GM21619 (cell line): ENCODE measurements around the gene DCP2.

Experiments
- ATAC-seq: cut with Tn5 transposase; IDR thresholded peaks from one replicate; pipeline ENCODE4 v1.9.1; 2021; ENCODE audit not compliant: unreplicated experiment

DCP2 gene

DNA sequence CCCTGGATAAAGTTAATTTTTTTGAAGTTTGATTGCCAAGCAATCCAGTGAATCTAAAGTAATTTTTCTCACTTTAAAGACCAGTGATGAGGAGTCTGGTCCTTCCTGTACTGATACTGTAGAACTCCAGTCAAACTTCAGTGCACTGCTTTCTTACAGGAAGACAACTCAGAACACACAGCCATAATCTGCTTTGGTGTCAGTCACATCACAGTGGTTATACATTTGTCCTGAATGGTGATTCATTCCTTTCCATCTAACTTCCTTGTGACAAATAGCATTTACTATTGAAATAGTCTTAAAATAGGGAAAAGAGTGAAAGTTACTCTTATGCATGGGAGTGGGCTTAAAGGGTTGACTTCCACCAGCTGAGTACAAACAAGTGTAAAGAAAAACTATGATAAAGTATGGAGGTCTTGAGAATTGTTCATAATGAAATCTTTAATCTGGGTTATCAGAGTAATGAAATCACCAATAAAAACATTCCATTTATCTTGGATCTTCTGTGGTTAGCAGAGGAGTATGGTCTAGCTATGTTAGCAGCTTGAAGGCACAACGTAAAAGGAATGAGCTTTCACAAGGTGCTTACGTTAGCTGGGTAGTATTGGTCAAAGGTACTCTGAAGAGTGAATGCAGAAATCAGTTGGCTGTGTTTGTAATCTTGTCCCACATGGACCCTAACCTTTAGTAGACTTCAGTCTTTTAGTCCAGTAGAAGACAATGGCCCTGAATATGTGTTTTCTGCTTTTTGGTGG is 41.5 kb downstream of the DCP2 start:
- ATAC-seq, result no peak

DNA sequence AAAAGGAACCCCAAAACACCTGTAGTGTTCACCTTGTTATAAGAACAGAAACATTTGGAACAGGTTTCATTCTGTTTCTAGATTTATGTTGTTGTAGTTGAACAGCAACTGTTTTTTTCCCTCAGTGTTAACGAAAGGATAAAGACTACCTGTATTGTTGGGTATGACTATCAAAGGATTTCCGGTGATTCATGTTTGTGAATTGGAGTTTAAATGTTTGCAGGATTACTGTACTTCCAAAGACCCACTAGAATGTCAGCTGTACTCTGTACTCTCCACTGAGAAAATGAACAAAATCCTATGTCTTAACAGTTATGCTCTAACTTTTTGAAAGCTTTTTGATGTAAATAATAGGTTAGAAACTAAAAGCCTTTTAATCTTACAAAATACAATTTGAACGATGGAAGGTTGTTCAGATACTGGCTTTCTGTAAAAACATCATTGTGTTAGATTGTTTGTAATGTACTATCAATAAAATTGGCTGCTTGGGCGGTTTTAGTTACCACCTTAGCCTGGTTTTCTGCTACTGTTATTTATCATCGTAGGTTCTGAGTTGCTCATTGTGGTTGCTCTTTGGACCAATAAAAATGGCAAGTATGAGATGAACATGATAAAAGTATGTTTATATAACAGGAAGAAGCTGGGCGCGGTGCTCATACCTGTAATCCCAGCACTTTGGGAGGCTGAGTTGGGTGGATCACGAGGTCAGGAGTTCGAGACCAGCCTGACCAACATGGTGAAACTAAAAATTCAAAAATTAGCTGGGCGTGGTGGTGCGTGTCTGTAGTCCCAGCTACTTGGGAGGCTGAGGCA is 44.1 kb downstream of the DCP2 start:
- ATAC-seq, result no peak

DNA sequence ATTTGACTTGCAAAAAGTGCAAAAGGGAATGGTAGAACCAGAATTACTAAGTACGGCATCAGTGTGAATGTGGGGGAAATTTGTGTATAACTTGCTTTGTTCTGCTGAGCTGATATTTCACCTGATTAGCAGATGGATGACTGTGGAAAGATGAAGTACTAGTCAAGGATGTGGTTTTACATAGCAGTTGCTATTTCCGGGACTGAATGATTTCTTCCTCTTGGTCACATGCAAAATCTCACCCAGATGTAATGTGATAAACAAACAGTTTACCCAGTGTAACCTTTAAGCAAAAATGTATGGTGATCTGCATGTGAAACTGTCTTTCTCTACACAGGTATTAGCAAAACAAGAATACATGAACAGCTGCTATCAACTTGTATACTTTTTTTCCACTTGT is 46.1 kb downstream of the DCP2 start:
- ATAC-seq, result peak; percentile 84

DNA sequence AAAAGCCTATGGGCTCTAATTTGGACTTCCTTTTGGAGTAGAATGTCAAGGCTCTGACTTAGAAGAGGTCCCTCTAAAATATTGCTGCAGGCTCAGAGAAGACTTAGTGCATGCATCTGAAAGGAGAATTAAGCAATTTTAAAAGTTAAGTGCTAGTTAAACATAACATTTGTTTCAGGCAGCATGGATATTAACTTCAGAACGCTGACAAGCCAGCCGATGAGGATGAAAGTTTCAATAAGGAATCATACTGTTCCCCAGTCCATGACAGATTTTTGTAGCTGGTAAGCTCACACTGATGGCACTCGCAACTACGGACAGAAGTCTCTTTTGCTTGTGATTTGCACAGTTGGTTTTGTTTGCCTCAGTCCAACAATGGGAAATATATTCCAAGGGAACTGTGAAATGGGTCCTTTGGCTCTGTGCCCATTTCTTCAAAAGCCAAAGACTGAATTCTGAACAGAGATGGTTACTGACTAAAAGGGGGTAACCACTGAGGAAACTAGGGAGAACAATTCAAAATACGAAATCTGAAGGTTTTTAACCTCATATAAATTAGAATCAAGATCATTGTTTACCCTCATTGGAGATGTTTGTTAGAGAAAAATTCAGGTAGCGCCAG is 47.6 kb downstream of the DCP2 start:
- no peak for ATAC-seq

DNA sequence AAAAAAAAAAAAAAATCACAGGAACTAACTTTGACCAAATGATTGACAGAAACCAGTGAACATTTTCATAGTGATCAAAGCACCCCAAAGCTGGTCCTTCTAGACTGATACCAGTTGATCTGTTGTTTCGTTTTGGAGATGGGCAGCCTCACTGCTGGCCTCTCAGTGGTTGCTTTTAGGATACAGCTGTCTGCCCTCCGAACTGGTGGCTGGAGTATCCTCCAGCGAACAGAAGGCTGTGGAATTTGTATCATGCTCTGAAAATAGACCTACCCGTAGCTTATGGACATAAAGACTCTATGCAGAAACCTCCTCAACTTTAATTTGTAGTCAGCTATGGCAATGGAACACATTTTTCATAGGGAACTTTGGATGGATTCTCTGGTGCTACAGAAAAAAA is 49.0 kb downstream of the DCP2 start:
- no peak for ATAC-seq

DNA sequence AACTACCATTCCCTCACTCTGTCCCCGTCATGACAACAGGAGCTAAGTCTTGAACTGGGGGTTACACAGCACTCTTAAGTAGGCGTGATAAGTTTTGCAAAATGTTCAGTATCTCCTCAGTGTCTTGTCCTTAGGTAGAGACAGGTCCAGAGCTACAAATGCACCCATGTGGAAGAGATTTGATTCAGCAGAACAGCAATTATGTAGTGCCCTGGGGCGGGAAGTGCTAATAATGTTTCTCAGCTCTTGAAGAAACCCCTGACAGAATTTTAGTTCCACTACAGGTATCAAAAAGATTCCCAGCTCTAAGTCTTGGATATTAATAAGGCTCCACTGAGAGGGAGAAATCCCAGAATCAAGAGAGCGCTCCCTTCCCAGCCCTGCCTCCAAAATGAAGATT is 49.6 kb downstream of the DCP2 start:
- ATAC-seq, result no peak

DNA sequence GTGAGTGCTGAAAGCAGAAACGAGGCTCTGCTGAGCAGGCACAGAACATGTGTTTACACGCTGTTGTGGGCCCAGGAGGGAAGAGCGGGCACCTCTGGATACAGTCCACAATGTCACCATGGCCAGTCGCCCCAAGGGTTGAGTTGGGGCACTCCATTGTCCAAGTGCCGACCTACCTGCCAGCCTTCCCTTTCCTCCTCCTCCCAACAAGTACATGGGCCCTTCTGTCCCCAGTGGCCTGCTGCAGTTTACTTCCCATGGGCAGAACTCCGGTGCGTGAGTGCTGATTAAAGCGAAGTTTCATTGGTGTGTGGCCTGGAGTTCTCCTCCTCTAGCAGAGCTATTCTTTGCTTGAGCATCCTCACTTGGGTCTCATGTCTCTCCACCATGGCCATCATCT is 50.4 kb downstream of the DCP2 start:
- no peak for ATAC-seq

DNA sequence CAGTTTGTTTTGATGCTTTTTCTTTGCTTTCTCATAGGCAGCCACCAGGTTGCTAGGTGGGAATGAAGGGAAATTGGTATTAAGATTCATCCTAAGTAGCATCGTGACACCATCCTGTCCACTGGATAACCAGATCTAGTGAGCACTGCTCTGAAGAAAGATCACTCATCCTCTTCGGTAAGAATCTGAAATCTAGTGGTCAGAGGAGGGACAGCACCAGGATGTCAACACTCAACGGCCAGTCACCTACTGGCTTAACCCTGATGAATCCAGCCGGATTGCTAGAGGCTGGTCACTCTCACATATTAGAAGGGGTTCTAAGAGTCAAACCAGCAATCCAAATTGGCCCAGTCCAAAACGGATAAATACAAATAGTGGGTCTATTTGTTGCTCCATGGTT is 50.8 kb downstream of the DCP2 start:
- ATAC-seq, result no peak

DNA sequence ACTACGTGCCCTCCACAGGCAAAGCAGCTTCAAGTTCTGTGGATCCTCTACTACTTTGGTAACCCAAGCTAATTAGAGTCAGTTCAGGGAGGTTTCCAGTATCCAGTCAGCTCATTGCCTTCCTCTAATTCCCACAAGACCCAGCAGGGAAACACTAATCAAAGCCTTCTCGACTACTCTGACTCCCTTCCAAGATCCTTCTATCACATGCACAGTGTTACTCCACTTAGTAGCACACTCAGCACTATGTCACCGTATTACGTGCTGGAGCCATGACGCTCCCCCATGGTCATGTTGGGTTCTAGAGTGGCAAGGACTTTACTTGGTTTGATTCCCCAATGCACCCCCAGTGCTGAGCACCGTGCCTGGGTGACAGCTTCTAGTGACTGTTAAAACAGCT is 53.0 kb downstream of the DCP2 start:
- no peak for ATAC-seq

DNA sequence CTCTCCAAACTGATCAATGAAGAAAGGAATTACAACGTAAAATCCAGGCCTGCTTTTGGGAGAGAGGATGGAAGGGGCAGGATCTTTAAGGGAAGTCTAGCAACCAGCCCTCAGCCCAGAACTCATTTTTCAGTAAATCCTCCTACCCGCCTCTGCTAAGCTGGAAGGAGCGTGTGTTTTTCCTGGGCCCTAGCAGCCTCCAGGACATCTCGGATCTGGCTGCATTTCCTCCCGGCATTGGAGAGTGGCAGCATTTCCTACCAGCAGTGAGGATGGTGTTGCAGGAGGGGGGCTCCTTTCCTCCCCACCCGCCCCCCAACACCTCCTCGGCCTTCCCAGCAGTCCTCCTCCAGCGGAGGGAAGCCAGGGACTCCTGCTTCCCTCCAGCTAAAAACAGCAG is 54.5 kb downstream of the DCP2 start:
- no peak for ATAC-seq

DNA sequence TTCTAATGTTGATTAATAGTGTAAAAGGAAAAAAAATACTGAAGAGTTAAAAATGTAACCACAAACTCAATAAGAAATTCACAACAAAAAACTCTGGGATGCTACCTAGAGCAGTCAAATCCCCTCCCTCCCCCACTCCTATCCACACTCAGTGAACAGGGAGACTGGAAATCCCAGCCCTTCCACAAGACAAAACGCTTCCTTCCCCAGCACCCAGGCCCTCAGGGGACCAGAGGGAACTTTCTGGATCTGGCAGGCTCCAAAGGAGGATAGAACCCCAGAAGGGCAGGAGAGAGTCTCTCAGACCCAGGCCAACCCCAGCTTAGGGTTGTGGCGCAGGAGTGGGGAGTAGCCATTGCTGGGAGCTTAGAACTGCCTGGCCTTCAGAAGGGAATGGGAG is 55.0 kb downstream of the DCP2 start:
- no peak for ATAC-seq

DNA sequence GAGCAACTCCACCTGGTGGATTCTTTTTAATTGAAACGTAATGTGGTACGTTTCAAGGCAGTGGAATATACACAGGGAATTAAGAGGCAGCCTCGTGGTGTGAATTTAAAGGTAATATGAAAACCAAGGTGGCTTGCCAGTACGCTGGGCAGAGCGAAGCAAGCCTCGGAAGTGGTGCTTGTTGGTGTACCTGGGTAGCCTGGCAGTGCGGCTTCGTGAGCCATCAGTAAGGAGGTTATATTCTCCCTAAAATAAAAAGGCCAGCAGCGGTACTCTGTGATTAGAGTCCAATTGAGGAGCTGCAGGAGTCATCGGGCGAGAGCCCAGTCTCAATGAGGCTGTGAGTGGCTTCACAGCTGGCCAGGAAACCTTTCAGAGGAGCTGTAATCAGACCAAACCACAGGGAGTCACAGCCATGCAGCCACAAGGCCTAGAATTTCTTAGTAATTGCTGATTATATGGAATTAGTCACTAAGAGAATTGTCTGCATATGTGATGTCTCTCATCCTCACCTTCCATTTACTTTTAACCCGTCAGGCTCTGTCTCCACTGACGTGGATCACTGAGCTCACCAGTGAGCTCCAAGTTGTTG is 57.7 kb downstream of the DCP2 start:
- ATAC-seq, result no peak

DNA sequence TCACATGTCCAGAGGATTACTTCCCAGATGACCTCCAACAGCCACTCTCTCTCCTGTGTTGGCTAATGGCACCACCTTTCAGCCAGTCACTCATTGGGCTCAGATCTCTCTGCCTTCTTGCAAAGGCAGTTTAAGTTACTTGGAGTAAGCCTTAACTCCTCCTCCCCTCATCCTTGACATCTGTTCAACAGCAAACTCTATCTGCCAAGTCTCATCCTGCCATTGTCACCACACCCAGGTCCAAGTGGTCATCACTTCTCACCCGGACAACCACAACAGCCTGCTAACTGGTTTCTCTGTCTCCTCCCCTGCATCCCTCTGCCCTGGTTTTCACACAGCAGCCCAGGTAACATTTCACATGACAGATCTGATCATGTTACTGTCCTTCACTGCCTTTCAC is 58.5 kb downstream of the DCP2 start:
- ATAC-seq, result no peak

DNA sequence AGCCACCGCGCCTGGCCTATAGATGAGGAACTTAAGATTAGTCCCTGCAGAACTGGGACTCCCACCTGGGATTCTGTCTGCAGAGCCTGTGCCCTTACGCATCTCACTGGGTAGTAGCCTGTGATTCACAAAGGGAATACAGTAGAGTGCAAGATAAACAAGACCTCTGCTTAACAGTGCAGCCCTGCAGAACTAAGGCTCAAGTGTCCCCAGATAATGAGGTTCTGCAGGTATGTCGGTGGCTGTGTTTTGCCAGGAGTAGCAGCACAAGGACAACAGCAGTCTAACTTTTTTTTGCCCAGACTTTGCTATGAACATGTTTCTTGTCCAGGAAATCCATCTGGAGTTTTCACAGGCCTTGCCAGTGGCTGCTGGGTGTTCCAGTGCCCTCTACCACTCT is 59.7 kb downstream of the DCP2 start:
- no peak for ATAC-seq

DNA sequence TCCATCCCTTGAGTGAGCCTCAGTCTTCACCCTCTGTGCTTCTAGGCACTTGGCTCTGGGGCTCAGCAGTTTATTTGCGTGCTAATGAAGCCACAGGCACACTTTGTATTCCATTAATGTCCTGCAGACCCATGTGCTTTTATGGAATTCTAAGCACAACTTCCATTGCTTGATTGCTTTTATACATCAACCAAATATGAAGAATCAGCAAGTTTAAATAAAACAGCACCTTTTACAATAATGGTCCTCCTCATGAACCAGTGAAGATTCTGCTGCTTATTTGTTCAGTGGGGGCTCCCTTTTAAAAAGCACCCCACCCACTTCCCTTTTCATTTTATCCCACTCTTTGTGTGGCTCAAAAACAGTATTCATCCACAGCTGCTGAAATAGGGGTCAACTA is 60.2 kb downstream of the DCP2 start:
- ATAC-seq, result no peak

DNA sequence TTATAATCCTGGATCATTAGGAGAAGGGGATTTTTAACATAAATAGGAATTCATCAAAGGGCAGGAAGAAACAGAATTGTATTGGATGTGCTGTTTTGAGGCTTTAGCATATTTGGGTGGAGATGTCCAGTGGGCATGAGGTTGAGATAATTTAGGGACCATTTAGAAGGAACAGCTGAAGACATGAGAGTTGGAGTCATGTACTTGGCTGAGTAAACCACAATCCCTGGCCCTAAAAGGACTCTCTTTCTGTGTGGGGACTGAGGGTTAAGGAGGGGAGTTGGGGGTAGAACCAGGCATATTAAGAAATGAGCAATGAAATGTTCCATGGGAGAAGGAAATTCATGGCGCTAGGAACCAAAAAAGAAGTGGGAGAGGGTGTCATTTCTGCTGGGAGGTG is 61.5 kb downstream of the DCP2 start:
- ATAC-seq, result no peak

DNA sequence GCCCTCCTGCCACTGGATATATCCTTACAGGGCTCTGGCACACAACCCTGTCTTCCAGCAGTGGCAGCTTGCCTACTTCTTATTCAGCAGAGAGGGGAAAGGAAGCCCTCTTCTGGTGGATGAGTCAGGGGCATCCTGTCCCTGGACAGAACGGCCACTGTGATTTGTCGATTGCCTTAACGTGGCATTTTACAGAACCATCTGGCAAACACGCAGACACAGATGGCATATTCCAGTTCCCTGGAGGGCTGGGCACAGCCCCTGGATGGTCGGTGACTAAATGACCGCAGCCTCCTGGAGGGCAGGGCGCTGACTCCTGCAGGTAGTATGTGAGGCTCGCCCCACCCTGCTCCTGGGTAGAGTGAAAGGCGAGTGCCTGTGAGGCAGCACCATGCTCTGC is 62.1 kb downstream of the DCP2 start:
- no peak for ATAC-seq

DNA sequence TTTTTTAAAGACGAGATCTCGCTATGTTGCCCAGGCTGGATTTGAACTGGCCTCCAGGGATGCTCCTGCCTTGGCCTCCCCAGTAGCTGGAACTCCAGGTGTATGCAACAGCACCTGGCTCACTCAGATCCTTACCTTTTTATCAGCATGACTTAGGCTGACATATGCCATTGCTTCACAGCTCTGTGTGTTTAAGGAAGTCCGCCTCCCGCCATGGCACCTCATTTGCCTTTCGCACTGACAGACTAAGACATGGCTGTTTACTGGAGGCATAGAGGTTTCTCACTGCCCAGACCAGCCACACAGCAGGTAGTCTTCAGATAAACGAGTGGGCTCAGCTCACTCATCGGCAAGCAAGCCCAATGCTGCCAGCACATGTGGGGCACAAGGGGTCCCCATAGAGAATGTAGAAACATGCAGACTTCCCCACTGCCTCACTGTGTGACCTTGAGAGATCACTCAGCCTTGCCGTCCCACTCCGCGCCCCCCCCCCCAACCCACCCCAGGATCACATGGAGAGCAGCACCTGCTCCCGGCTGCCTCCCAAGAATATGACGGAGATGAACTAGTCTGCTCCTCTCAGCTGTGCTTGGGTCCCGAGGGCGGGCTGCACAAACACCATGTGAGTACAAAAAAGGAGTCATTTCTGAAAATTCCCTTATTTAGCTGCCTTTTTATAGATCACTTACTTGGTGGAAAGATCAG is 62.8 kb downstream of the DCP2 start:
- ATAC-seq, result no peak

DNA sequence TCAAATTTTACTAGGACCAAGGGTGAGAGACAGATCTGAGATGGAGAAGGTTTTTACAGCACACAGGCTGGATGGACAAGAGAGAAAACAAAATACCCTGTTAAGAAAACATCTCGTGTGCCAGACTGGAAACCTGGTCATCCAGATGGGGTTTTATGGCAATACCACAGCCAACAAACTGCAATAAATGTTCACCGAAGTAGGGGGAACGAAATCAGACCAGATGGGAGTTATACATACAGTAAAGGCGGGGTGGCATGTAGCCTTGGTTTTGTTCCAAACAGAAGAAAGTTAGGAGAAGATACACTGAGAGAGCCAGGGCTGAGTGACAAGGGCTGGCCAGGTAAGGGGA is 63.3 kb downstream of the DCP2 start:
- ATAC-seq, result no peak

DNA sequence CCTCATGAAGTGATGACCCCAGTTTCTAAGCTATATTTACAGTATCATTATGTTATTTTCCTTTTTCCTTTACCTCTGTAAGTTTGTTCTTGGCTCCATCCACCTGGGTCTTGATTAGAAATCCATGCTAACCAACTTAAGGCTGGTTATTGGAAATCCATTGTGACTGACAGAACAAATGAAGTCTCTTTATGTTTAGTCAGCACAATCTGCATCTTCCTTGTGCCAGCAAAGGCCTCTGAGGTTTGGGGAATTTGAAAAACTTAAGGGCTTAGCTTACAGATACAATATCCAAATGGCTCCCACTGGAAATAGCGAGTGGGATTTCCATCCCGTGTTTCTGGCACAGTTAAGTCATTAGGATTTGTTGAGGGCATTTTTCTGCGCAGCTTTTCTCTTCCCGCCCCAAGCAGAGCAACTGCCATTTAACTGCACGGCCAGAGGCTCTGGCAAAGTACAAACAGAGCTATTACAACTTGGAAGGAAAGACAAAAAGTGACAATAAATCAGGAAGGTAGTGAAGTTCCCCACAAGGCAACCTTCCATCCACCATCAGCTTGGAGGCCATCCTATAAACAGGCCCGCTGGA is 64.2 kb downstream of the DCP2 start:
- ATAC-seq, result no peak
